Measurements from ENCODE around the gene THAP8. TPM values are rescaled to one million over a fixed set of nuclear protein-coding genes. Genes with fewer than 3 reads are reported as not detected.

The THAP8 gene
- total and polyA plus RNA-seq, 2 of the 8 experiments (the other 6 are each of a cell fraction or from before 2014, with no cell fraction given), result 6.0 to 11.1 TPM

DNA sequence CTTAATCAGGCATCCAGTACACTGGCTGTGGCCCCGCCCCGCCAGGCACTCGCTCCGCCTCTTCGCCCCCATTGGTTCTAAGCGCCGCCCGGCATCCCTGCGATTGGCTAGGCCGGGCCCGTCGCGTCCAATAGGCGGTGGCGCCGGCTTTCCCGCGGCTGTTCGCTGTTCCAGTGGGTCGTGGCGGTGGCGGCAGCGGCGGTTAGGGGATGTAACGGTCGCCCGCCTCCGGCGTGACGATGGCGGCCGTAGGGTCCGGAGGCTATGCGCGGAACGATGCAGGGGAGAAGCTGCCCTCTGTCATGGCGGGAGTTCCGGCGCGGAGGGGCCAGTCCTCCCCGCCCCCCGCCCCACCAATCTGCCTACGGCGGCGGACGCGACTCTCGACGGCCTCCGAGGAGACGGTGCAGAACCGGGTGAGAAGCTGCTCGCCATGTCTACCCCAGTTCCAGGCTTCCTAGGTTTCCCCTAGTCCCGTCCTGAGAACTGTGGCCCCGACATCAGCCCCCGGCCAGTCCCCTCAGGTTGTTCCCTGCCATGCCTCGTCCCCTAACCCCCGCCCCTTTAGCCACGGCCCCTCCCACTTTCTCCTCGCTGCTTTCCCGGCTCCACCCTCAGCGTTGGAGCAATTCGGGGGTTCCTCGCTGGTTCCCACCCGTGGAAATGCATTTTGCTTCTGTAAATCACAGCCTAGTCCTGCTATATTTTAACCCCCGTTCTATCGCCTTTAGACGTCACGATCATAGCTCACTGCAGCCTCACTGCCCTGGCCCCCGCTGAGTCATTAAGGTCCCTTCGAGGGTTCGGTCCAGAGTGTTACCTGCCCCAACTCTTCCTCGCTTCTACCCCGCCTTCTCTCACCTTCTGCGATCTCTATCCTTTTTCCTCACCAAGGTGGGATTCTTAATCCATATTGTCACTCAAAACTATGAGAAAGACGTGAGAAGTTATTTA is 925 bp upstream of the THAP8 start, which contains the start of gene WDR62 (continued):
- TF ChIP-seq, protein P1, sequence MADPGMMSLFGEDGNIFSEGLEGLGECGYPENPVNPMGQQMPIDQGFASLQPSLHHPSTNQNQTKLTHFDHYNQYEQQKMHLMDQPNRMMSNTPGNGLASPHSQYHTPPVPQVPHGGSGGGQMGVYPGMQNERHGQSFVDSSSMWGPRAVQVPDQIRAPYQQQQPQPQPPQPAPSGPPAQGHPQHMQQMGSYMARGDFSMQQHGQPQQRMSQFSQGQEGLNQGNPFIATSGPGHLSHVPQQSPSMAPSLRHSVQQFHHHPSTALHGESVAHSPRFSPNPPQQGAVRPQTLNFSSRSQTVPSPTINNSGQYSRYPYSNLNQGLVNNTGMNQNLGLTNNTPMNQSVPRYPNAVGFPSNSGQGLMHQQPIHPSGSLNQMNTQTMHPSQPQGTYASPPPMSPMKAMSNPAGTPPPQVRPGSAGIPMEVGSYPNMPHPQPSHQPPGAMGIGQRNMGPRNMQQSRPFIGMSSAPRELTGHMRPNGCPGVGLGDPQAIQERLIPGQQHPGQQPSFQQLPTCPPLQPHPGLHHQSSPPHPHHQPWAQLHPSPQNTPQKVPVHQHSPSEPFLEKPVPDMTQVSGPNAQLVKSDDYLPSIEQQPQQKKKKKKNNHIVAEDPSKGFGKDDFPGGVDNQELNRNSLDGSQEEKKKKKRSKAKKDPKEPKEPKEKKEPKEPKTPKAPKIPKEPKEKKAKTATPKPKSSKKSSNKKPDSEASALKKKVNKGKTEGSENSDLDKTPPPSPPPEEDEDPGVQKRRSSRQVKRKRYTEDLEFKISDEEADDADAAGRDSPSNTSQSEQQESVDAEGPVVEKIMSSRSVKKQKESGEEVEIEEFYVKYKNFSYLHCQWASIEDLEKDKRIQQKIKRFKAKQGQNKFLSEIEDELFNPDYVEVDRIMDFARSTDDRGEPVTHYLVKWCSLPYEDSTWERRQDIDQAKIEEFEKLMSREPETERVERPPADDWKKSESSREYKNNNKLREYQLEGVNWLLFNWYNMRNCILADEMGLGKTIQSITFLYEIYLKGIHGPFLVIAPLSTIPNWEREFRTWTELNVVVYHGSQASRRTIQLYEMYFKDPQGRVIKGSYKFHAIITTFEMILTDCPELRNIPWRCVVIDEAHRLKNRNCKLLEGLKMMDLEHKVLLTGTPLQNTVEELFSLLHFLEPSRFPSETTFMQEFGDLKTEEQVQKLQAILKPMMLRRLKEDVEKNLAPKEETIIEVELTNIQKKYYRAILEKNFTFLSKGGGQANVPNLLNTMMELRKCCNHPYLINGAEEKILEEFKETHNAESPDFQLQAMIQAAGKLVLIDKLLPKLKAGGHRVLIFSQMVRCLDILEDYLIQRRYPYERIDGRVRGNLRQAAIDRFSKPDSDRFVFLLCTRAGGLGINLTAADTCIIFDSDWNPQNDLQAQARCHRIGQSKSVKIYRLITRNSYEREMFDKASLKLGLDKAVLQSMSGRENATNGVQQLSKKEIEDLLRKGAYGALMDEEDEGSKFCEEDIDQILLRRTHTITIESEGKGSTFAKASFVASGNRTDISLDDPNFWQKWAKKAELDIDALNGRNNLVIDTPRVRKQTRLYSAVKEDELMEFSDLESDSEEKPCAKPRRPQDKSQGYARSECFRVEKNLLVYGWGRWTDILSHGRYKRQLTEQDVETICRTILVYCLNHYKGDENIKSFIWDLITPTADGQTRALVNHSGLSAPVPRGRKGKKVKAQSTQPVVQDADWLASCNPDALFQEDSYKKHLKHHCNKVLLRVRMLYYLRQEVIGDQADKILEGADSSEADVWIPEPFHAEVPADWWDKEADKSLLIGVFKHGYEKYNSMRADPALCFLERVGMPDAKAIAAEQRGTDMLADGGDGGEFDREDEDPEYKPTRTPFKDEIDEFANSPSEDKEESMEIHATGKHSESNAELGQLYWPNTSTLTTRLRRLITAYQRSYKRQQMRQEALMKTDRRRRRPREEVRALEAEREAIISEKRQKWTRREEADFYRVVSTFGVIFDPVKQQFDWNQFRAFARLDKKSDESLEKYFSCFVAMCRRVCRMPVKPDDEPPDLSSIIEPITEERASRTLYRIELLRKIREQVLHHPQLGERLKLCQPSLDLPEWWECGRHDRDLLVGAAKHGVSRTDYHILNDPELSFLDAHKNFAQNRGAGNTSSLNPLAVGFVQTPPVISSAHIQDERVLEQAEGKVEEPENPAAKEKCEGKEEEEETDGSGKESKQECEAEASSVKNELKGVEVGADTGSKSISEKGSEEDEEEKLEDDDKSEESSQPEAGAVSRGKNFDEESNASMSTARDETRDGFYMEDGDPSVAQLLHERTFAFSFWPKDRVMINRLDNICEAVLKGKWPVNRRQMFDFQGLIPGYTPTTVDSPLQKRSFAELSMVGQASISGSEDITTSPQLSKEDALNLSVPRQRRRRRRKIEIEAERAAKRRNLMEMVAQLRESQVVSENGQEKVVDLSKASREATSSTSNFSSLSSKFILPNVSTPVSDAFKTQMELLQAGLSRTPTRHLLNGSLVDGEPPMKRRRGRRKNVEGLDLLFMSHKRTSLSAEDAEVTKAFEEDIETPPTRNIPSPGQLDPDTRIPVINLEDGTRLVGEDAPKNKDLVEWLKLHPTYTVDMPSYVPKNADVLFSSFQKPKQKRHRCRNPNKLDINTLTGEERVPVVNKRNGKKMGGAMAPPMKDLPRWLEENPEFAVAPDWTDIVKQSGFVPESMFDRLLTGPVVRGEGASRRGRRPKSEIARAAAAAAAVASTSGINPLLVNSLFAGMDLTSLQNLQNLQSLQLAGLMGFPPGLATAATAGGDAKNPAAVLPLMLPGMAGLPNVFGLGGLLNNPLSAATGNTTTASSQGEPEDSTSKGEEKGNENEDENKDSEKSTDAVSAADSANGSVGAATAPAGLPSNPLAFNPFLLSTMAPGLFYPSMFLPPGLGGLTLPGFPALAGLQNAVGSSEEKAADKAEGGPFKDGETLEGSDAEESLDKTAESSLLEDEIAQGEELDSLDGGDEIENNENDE (IDR thresholded peaks at IDR 0.05; ENCODE audit: insufficient replicate concordance, low read length), result peak; percentile 8
- TF ChIP-seq POU5F1 (IDR thresholded peaks at IDR 0.05; ENCODE audit: low read depth, low read length), result no peak
- peak in 1 of 2 experiments; percentile 29; a peak in 1 of 3 replicates for TF ChIP-seq EP300 (IDR thresholded peaks at IDR 0.05; ENCODE audit: borderline replicate concordance in 1 of 2, low read depth in 2 of 2, low read length in 2 of 2)
- no peak for TF ChIP-seq RFX5 (IDR thresholded peaks at IDR 0.05; ENCODE audit: borderline replicate concordance, low read depth, low read length)
- 0 out of 2 replicates have a peak, but pooled peaks have one; percentile 18 for TF ChIP-seq KDM5A (IDR thresholded peaks at IDR 0.05; ENCODE audit: low read length)
- 0 out of 4 replicates have a peak, but pooled peaks of 1 of the 2 experiments have one; percentile 24 for TF ChIP-seq HDAC2 (IDR thresholded peaks at IDR 0.05; ENCODE audit: borderline replicate concordance in 1 of 2, low read depth in 2 of 2, low read length in 2 of 2)
- TF ChIP-seq SP4 (IDR thresholded peaks at IDR 0.05; ENCODE audit: low read length), result no peak
- no peak for TF ChIP-seq CTBP2 (IDR thresholded peaks at IDR 0.05; ENCODE audit: borderline replicate concordance, insufficient read depth, insufficient read length, low read length)

Measured in H1 (cell line).